Neural crest cell (in vitro differentiated cells): ENCODE measurements around the gene CYP11A1. TPM values are rescaled to one million over a fixed set of nuclear protein-coding genes. Genes with fewer than 3 reads are reported as not detected.

Experiments
- DNase-seq: peaks from one replicate; pipeline ENCODE4 v3.0.0; 2021; ENCODE audit warnings: low read depth, mixed read lengths, low spot score
- H3K27ac Mint-ChIP-seq: one replicate; pipeline ENCODE4 v1.8.0; 2021; ENCODE audit warnings: mild to moderate bottlenecking, mixed read lengths; ENCODE audit not compliant: unreplicated experiment
- H3K27me3 Mint-ChIP-seq: 2 replicates; pipeline ENCODE4 v1.8.0; 2021; ENCODE audit warnings: low read depth, mild to moderate bottlenecking, mixed read lengths
- H3K36me3 Mint-ChIP-seq: 2 replicates; pipeline ENCODE4 v1.8.0; 2021; ENCODE audit warnings: low read depth, mild to moderate bottlenecking, mixed read lengths
- H3K4me1 Mint-ChIP-seq: 2 replicates; pipeline ENCODE4 v1.8.0; 2021; ENCODE audit warnings: mixed read lengths
- H3K4me3 Mint-ChIP-seq: one replicate; pipeline ENCODE4 v1.8.0; 2021; ENCODE audit warnings: mild to moderate bottlenecking, mixed read lengths
- H3K9me3 Mint-ChIP-seq: 2 replicates; pipeline ENCODE4 v1.8.0; 2021; ENCODE audit warnings: mixed read lengths
- CTCF ChIP-seq: fragments of 200-600 bp; sonication (generic); conservative IDR thresholded peaks from 2 replicates; pipeline ENCODE4 v1.5.0; 2021; ENCODE audit warnings: antibody characterized with exemption, mild to moderate bottlenecking
- long read RNA-seq: library from polyadenylated mRNA; unstranded; transcript quantifications from one replicate; pipeline ENCODE4 v2.0.0, GENCODE V29; 2020
- total RNA-seq: library from RNA; stranded (reverse); gene quantifications from 2 replicates; pipeline ENCODE4 v1.2.1, GENCODE V29; 2021

Gene CYP11A1
- 0.77 and 1.0 TPM in 2 replicates for total RNA-seq
- long read RNA-seq, partial matches to known transcripts: 1 of 4 reads
- long read RNA-seq, other reads (novel, unspliced or antisense): 2 of 4 reads

- Mint-ChIP-seq H3K27ac (no peak within 1 kb of the TSS), H3K9me3 (no peaks in the 10 kb centered on the region), H3K4me3 (peak within 1 kb of the TSS; percentile 47), H3K4me1 (peaks cover 5% of the 10 kb centered on the region), H3K36me3 (no peaks in the 10 kb centered on the region), H3K27me3 (peaks cover 57% of the 10 kb centered on the region)
- TF ChIP-seq CTCF: no peak
- DNase-seq: no peak
Measured at GRCh38 chr15:74367296-74367854, at the start of gene CYP11A1. Gene CYP11A1, minus strand, starts transcription at chr15:74367646. Its CDS starts 61 bp downstream, at chr15:74367585.

- Mint-ChIP-seq H3K36me3 (peaks cover 4% of the 10 kb centered on the region), H3K27me3 (no peaks in the 10 kb centered on the region), H3K27ac (peak overlapping the region; percentile 87), H3K4me3 (no peak overlapping the region), H3K4me1 (peaks cover 33% of the 10 kb centered on the region), H3K9me3 (no peaks in the 10 kb centered on the region)
- no peak for DNase-seq
- no peak for TF ChIP-seq CTCF
Measured at GRCh38 chr15:74417225-74417624, 49.8 kb upstream of the CYP11A1 start.

GRCh38 chr15:74415966-74416916 lies 48.8 kb upstream of the CYP11A1 start:
- no peaks in the 10 kb centered on the region for H3K27me3 Mint-ChIP-seq
- TF ChIP-seq CTCF: no peak
- no peaks in the 10 kb centered on the region for H3K9me3 Mint-ChIP-seq
- peaks cover 23% of the 10 kb centered on the region for H3K4me1 Mint-ChIP-seq
- peak overlapping the region; percentile 16 for H3K27ac Mint-ChIP-seq
- peaks cover 4% of the 10 kb centered on the region for H3K36me3 Mint-ChIP-seq
- no peak overlapping the region for H3K4me3 Mint-ChIP-seq
- no peak for DNase-seq

GRCh38 chr15:74414603-74415338 lies 47.3 kb upstream of the CYP11A1 start:
- no peak for TF ChIP-seq CTCF
- Mint-ChIP-seq H3K27me3 (no peaks in the 10 kb centered on the region), H3K9me3 (no peaks in the 10 kb centered on the region), H3K27ac (no peak overlapping the region), H3K4me3 (no peak overlapping the region), H3K36me3 (peaks cover 4% of the 10 kb centered on the region), H3K4me1 (peaks cover 8% of the 10 kb centered on the region)
- DNase-seq: no peak

GRCh38 chr15:74414081-74414580 lies 46.7 kb upstream of the CYP11A1 start:
- no peak overlapping the region for H3K4me3 Mint-ChIP-seq
- peak overlapping the region; percentile 78 for H3K27ac Mint-ChIP-seq
- H3K9me3 Mint-ChIP-seq: no peaks in the 10 kb centered on the region

More at GRCh38 chr15:74414081-74414580, 46.7 kb upstream of the CYP11A1 start:
- Mint-ChIP-seq H3K27me3 (no peaks in the 10 kb centered on the region), H3K36me3 (peaks cover 4% of the 10 kb centered on the region), H3K4me1 (peaks cover 8% of the 10 kb centered on the region)
- DNase-seq: no peak
- no peak for TF ChIP-seq CTCF
